Mesenteric fat pad (tissue), 1 donor: ENCODE measurements around the gene RAPGEF1. TPM values are rescaled to one million over a fixed set of nuclear protein-coding genes. Genes with fewer than 3 reads are reported as not detected.

Experiments used
- DNase-seq: peaks from one replicate; pipeline ENCODE4 v3.0.0-alpha.2; 2020; ENCODE audit warnings: low spot score
- total RNA-seq: library from RNA; stranded (reverse); fragmentation: NEBNext Ultra II Directional; extraction: Animal tissue kit (Norgen Biotek cat#: 25700); gene quantifications from one replicate; pipeline ENCODE4 v1.2.1, GENCODE V29; 2021
- donor health status: DM: yes; HTN: yes; CAD: no.

The RAPGEF1 gene
- total RNA-seq, 1 donor from 2014 or later: 106 TPM

- DNase-seq: no peak
Measured at GRCh38 chr9:131589124-131589711, 150.7 kb downstream of the RAPGEF1 start.

GRCh38 chr9:131588396-131588795 lies 151.5 kb downstream of the RAPGEF1 start:
- no peak for DNase-seq

- no peak for DNase-seq
Measured at GRCh38 chr9:131587906-131588305, 152.0 kb downstream of the RAPGEF1 start.

- no peak for DNase-seq
Measured at GRCh38 chr9:131587331-131587730, 152.5 kb downstream of the RAPGEF1 start.

- DNase-seq: no peak
Measured at GRCh38 chr9:131585375-131585774, 154.5 kb downstream of the RAPGEF1 start.

GRCh38 chr9:131584858-131585257 lies 155.0 kb downstream of the RAPGEF1 start:
- no peak for DNase-seq

- no peak for DNase-seq
Measured at GRCh38 chr9:131583836-131584555, 155.9 kb downstream of the RAPGEF1 start.

- DNase-seq: no peak
Measured at GRCh38 chr9:131583337-131583645, 156.6 kb downstream of the RAPGEF1 start.

GRCh38 chr9:131582466-131583336 lies 157.2 kb downstream of the RAPGEF1 start:
- no peak for DNase-seq

GRCh38 chr9:131582056-131582455 lies 157.8 kb downstream of the RAPGEF1 start:
- no peak for DNase-seq

GRCh38 chr9:131580358-131580757 lies 159.5 kb downstream of the RAPGEF1 start:
- DNase-seq: no peak

- DNase-seq: no peak
Measured at GRCh38 chr9:131579789-131580211, 160.1 kb downstream of the RAPGEF1 start.

- DNase-seq: no peak
Measured at GRCh38 chr9:131578731-131579504, 161.0 kb downstream of the RAPGEF1 start.

- DNase-seq: no peak
Measured at GRCh38 chr9:131578021-131578420, 161.9 kb downstream of the RAPGEF1 start.

GRCh38 chr9:131577005-131578000 lies 162.6 kb downstream of the RAPGEF1 start:
- no peak for DNase-seq

- no peak for DNase-seq
Measured at GRCh38 chr9:131575946-131576853, 163.7 kb downstream of the RAPGEF1 start.

- no peak for DNase-seq
Measured at GRCh38 chr9:131574730-131575640, 164.9 kb downstream of the RAPGEF1 start.

GRCh38 chr9:131567910-131568309 lies 172.0 kb downstream of the RAPGEF1 start:
- no peak for DNase-seq
